ENCODE results near the gene SH2D1A.

- TF ChIP-seq CTCF (IDR thresholded peaks at IDR 0.05) (no peak), USF1 (IDR thresholded peaks at IDR 0.05; ENCODE audit: borderline replicate concordance, low read depth) (no peak), POLR2AphosphoS5 (IDR thresholded peaks at IDR 0.05; ENCODE audit: low read depth, low read length) (no peak), RFX5 (IDR thresholded peaks at IDR 0.05; ENCODE audit: low read length) (no peak), TCF12 (IDR thresholded peaks at IDR 0.05) (no peak), EP300 (IDR thresholded peaks at IDR 0.05; ENCODE audit: borderline replicate concordance in 1 of 2, low read depth in 1 of 2, low read length in 1 of 2) (no peak), YY1 (IDR thresholded peaks at IDR 0.05; ENCODE audit: low read depth) (no peak), REST (IDR thresholded peaks at IDR 0.05; ENCODE audit: low read depth, low read length) (no peak), RCOR1 (IDR thresholded peaks at IDR 0.05; ENCODE audit: low read length) (no peak), IRF3 (IDR thresholded peaks at IDR 0.05; ENCODE audit: low read depth, low read length) (no peak), NRF1 (IDR thresholded peaks at IDR 0.05; ENCODE audit: low read depth, low read length) (no peak)
These were observed 40.0 kb downstream of the SH2D1A start for GRCh38 chrX:124386401-124386800.
